ENCODE measurements around the gene SDCCAG8. TPM values are rescaled to one million over a fixed set of nuclear protein-coding genes. Genes with fewer than 3 reads are reported as not detected.

SDCCAG8 gene
- total and polyA plus RNA-seq, 5 experiments from 2014 or later, result 26.1 to 43.5 (median 32.1) TPM

DNA sequence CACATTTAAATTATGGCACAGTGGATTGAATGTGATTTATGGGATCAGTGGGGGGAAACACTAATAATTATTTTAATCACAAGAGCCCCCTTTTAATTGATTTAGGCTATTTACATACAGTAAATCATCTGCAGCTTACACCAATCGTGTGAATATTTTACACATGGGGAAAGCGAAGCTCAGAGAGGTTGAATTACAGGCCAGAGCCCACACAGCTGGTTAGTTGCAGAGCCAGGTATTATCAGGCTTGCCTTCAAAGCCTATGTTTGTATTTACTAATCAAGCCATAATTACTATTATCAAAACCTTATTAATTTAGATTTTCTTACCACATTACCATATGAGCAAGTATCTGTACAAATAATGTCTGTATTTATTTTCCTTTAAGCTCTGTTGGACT, 749 bp downstream of the SDCCAG8 start:
- H3K9me3 Mint-ChIP-seq, result no peaks in the 10 kb centered on the region

DNA sequence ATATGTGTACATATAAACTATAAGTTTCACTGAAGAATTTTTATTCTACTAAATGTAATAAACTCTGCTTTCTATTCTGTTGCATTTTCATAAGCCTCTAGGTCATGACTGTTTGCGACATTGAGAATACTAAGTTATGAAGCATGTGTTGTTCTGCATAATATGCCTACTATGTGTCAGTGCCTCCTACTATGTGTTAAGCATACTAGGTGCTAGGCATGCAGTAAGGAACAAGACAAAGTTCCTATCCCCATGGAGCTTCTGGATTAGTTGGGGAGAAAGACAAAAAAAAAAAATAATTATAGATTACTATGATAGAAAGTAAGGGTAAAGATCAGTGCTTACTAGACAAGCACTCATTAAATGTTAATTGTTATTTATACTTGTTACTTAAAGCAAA, 1.3 kb downstream of the SDCCAG8 start:
- peaks cover 0 to 11% (median 3%) of the 10 kb centered on the region in 3 donors for H3K36me3 Mint-ChIP-seq
- H3K4me1 Mint-ChIP-seq, result peaks cover 18 to 51% (median 40%) of the 10 kb centered on the region in 4 donors
- ATAC-seq (no peak), DNase-seq (no peak)
- H3K4me3 Mint-ChIP-seq, result peak overlapping the region in 3 of 10 donors; percentile 40 to 100 (median 98)
- no peaks in the 10 kb centered on the region for H3K27me3 Mint-ChIP-seq
- POLR2A ChIA-PET, result no interaction called here
- no peaks in the 10 kb centered on the region for H3K9me3 Mint-ChIP-seq
- peak overlapping the region in 3 of 10 donors; percentile 31 to 98 (median 43) for H3K27ac Mint-ChIP-seq

More for the DNA sequence above, 749 bp downstream of the SDCCAG8 start:
- peaks cover 18 to 56% (median 45%) of the 10 kb centered on the region in 4 donors for H3K4me1 Mint-ChIP-seq
- POLR2A ChIA-PET, result interaction anchor here (1.7 kb wide), 2 partner anchors 791 to 1616 kb away, joined by 5 to 12 read pairs; partner anchors contain the start of genes CHML and OPN3
- peak overlapping the region; percentile 98 to 100 (median 100) for H3K27ac Mint-ChIP-seq
- peak overlapping the region; percentile 98 to 100 (median 99) for H3K4me3 Mint-ChIP-seq
- no peak for DNase-seq
- no peaks in the 10 kb centered on the region for H3K27me3 Mint-ChIP-seq
- ATAC-seq, result no peak
- peaks cover 0 to 11% (median 3%) of the 10 kb centered on the region in 3 donors for H3K36me3 Mint-ChIP-seq

DNA sequence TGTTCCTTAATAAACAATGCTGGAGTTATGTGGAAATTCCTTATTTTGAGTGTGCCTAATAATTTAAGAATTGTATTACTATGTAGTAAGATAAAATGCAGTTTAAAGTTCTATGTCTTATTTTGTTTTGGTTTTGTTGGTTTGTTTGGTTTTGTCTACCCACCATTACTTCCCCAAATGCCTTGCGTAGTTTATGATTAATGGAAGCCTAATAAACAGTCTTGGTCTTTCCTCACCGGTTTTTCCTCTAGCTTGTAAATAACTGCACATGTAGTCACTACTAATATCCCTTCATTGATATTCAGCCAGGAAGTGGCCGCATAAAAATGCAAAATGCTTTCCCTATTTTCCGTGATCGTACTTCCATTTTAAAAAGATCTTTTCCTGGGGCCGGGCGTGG, 2.9 kb downstream of the SDCCAG8 start:
- peaks cover 15 to 48% (median 37%) of the 10 kb centered on the region in 4 donors for H3K4me1 Mint-ChIP-seq
- H3K27ac Mint-ChIP-seq, result no peak overlapping the region
- POLR2A ChIA-PET, result no interaction called here
- no peaks in the 10 kb centered on the region for H3K9me3 Mint-ChIP-seq
- DNase-seq (no peak), ATAC-seq (no peak)
- H3K27me3 Mint-ChIP-seq, result no peaks in the 10 kb centered on the region
- H3K36me3 Mint-ChIP-seq, result peaks cover 0 to 15% (median 3%) of the 10 kb centered on the region in 3 donors
- H3K4me3 Mint-ChIP-seq, result no peak overlapping the region

DNA sequence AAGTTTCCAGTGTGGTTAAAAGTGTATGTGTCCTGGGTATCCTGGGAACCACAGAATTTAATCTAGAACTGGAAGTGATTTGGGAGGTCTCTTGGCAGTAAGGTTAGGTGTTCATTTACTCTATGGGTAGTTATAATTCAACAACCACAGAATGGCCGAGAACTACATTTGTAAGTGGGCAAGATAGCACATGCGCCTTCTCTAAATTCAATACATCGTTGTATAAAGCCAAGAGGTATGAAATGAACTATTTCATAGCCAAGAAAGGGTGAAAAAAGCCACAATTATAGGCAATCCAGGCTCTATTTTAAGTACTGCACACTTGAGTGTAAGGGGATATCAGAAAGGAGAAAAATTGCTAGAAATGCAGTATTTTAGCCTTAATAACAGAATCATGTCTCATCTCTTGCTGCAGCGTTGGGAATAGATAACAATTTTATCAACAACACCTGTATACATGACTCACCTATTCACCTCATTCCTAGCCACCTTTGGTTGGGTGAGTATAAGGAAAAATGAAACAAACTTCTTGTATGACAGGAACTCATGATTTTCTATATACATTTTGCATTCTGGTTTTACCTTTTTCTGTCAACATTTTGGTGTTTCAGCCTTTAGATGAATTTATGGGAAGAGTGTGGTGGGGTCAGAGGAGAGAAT, 4.5 kb downstream of the SDCCAG8 start:
- peaks cover 0 to 15% (median 3%) of the 10 kb centered on the region in 3 donors for H3K36me3 Mint-ChIP-seq
- H3K4me3 Mint-ChIP-seq, result no peak overlapping the region
- no peaks in the 10 kb centered on the region for H3K27me3 Mint-ChIP-seq
- H3K9me3 Mint-ChIP-seq, result no peaks in the 10 kb centered on the region
- peaks cover 15 to 56% (median 41%) of the 10 kb centered on the region in 4 donors for H3K4me1 Mint-ChIP-seq
- POLR2A ChIA-PET, result no interaction called here
- ATAC-seq (no peak), DNase-seq (no peak)
- H3K27ac Mint-ChIP-seq, result no peak overlapping the region

DNA sequence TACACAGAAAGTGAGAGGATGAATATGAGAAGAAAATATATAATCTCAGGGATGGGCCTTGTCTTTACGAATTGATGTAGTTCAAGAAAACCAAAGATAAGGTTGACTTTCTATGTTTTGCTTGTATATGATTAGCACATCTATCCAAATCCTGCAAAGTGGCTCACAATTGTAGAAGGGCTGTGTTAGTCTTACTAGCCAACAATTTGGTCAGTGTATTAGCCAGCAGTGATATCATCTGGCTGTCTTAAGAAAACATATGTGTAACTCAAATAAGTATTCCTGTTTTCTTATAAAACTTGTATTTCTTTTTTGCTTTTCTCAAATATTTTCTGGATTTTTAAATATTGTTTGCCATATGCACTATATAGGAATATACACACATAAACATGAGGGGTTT, 5.5 kb downstream of the SDCCAG8 start:
- POLR2A ChIA-PET, result no interaction called here
- no peak overlapping the region for H3K27ac Mint-ChIP-seq
- DNase-seq (no peak), ATAC-seq (no peak)
- H3K27me3 Mint-ChIP-seq, result no peaks in the 10 kb centered on the region
- no peaks in the 10 kb centered on the region for H3K9me3 Mint-ChIP-seq
- H3K4me3 Mint-ChIP-seq, result no peak overlapping the region
- peaks cover 0 to 15% (median 3%) of the 10 kb centered on the region in 3 donors for H3K36me3 Mint-ChIP-seq
- peaks cover 15 to 52% (median 40%) of the 10 kb centered on the region in 4 donors for H3K4me1 Mint-ChIP-seq

DNA sequence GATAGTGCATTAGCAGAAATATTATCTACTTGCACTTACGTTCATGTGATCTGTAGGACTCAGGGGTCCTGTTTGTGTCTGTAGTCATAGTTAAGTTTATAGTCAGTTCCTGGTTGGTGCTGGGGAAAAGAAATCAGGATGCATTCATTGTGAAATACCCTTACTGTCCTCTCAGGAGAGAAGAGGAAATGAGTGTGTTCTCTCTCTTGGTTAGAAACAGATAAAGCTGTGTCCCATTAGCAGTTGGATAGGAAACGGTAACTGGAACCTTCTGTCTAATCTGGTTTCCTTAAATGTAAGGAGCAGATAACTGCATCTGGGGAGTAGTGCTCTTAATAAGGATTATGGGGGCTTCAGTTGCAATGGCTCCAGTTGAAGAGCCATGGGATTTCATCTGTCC, 8.9 kb downstream of the SDCCAG8 start:
- peaks cover 0 to 19% (median 3%) of the 10 kb centered on the region in 3 donors for H3K36me3 Mint-ChIP-seq
- no peaks in the 10 kb centered on the region for H3K9me3 Mint-ChIP-seq
- no peak for ATAC-seq
- DNase-seq, result no peak
- no peaks in the 10 kb centered on the region for H3K27me3 Mint-ChIP-seq
- no peak overlapping the region for H3K27ac Mint-ChIP-seq
- POLR2A ChIA-PET, result no interaction called here
- H3K4me1 Mint-ChIP-seq, result peaks cover 20 to 56% (median 44%) of the 10 kb centered on the region in 4 donors
- H3K4me3 Mint-ChIP-seq, result no peak overlapping the region

DNA sequence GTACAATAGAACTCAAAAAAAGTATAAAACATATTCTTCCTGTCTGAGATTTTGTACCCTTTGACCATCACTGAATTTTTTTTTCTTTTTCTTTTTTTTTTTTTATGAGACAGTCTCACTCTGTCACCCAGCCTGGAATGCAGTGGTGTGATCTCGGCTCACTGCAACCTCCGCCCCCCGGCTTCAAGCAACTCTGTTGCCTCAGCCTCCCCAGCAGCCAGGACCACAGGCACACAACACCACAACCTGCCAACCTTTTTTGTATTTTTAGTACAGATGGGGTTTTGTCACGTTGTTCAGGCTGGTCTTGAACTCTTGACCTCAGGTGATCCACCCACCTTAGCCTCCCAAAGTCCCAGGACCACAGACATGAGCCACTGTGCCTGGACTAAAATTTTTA, 10.4 kb downstream of the SDCCAG8 start:
- no peak for DNase-seq
- Mint-ChIP-seq H3K27me3 (no peaks in the 10 kb centered on the region), H3K27ac (no peak overlapping the region), H3K36me3 (peaks cover 4 to 26% (median 5%) of the 10 kb centered on the region in 3 donors), H3K4me3 (no peak overlapping the region), H3K9me3 (no peaks in the 10 kb centered on the region), H3K4me1 (peaks cover 14 to 52% (median 35%) of the 10 kb centered on the region in 4 donors)
- no peak for ATAC-seq
- POLR2A ChIA-PET, result interaction anchor here (0.7 to 2.0 kb wide), 2 partner anchors 11 to 582 kb away, joined by 3 to 6 read pairs; partner anchors contain the start of genes CEP170 and SDCCAG8

DNA sequence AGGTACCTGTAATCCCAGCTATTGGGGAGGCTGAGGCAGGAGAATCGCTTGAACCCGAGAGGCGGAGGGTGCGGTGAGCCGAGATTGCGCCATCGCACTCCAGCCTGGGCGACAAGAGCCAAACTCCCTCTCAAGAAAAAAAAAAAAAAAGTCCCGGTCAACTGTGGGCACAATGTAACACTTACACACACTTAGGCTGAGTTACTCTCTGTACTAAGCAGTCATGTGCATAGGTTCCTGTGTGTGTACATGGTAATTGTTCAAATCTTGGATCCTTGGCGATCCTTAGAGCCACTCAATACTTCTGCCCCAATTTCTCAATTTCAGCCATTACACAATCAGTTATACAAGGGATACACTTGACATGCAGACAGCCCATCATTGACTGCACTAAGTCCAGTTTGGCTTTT, 11.6 kb downstream of the SDCCAG8 start:
- no peak overlapping the region for H3K4me3 Mint-ChIP-seq
- POLR2A ChIA-PET, result interaction anchor here (2.0 kb wide), 1 partner anchor 12 kb away, joined by 6 read pairs; the partner anchor contains the start of genes CEP170 and SDCCAG8

DNA sequence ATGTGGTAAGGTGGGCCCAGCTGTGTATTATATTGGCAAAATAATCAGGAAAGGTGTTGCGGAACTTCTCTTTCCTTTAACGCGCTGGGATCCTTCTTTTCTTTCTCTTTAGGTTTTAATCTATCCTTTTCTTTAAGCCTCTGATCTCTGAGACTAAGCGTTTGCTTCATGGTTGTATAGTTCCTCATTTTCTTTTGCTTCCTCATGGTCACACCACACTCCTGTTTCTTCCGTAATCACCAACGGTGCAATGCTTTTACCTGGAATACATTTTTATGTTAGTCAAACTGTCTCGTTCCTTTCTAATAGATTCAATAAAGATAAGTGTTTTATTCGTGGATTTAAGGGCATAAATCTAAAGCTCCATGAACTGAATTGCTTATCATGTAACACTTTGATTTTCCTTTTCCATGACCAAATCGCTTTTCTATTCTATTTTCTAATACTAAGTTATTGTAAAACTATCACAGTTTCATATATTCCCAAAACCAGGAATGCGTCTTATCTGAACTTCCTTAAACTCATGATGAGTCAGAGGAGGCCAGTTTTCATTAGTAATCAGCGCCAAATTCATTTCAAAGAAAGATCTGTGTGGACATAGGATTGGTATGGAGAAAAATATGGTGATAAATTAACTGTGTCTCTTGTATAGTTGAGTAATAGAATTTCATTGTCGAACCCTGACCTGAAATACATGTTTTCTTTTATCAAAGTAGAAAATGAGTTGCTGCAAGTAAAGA, 12.2 kb downstream of the SDCCAG8 start:
- no peaks in the 10 kb centered on the region for H3K27me3 Mint-ChIP-seq
- peaks cover 4 to 33% (median 8%) of the 10 kb centered on the region in 3 donors for H3K36me3 Mint-ChIP-seq
- peaks cover 13 to 47% (median 29%) of the 10 kb centered on the region in 4 donors for H3K4me1 Mint-ChIP-seq
- ATAC-seq, result no peak
- DNase-seq, result no peak
- peak overlapping the region in 1 of 10 donors; percentile 46 for H3K4me3 Mint-ChIP-seq
- peak overlapping the region in 2 of 10 donors; percentile 18 to 75 for H3K27ac Mint-ChIP-seq
- no peaks in the 10 kb centered on the region for H3K9me3 Mint-ChIP-seq
- POLR2A ChIA-PET, result interaction anchor here (2.0 kb wide), 1 partner anchor 13 kb away, joined by 6 read pairs; the partner anchor contains the start of genes CEP170 and SDCCAG8

More for the DNA sequence above, 11.6 kb downstream of the SDCCAG8 start:
- Mint-ChIP-seq H3K27me3 (no peaks in the 10 kb centered on the region), H3K4me1 (peaks cover 13 to 51% (median 32%) of the 10 kb centered on the region in 4 donors), H3K9me3 (no peaks in the 10 kb centered on the region), H3K27ac (peak overlapping the region in 1 of 10 donors; percentile 18), H3K36me3 (peaks cover 4 to 32% (median 7%) of the 10 kb centered on the region in 3 donors)
- DNase-seq, result no peak
- ATAC-seq, result no peak

DNA sequence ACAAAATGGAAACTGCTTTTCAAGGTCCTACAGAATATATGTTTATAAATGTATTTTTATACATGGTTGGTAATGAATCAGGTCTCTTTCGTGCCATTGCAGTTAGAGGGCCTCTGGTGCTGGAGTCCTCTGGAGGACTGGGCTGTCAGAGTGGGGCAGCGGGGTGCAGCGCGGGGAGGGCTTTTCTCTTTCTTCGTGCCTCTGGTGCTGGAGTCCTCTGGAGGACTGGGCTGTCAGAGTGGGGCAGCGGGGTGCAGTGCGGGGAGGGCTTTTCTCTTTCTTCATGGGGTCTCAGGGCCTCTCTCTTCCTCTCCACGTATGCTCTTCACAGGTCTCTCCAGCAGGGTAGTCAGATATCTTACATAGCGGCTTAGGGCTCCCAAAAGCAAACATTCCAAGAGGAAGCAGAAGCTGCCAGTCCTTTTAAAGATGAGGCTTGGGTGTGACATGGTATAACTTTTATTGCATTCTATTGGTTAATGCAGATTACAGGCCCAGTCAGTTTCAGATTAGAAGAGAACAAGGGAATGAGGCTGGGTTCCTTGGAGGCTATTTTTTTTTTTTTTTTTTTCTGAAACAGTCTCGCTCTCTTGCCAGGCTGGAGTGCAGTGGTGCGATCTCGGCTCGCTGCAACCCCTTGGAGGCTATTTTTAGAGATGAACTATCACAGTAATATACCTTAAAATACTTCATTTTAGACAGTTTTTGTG, 13.1 kb downstream of the SDCCAG8 start:
- Mint-ChIP-seq H3K36me3 (peaks cover 4 to 40% (median 14%) of the 10 kb centered on the region in 3 donors), H3K9me3 (no peaks in the 10 kb centered on the region), H3K27me3 (no peaks in the 10 kb centered on the region), H3K4me1 (peaks cover 12 to 41% (median 24%) of the 10 kb centered on the region in 4 donors), H3K4me3 (no peak overlapping the region), H3K27ac (peak overlapping the region in 1 of 10 donors; percentile 14)
- POLR2A ChIA-PET, result no interaction called here
- ATAC-seq, result no peak
- DNase-seq, result no peak

DNA sequence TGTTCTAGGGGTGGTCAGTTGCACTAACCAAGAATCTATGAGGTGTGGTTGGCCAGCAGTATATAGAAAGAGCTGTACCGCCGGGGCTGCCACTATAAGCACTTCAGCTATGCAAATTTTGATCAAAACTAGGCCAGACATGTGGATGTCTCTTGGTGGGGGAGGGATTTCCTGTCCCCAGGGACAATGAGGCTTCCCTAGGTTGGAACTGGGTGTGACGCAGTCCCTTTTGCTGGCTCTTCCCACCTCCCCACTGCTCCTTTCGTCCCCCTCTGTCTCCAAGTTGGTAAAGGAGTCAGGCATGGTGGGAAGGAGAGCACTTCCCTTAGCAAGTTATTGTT, 13.6 kb downstream of the SDCCAG8 start:
- no peak for DNase-seq
- Mint-ChIP-seq H3K27ac (no peak overlapping the region), H3K4me1 (peaks cover 8 to 37% (median 21%) of the 10 kb centered on the region in 4 donors), H3K36me3 (peaks cover 4 to 43% (median 18%) of the 10 kb centered on the region in 3 donors), H3K4me3 (no peak overlapping the region), H3K27me3 (no peaks in the 10 kb centered on the region), H3K9me3 (no peaks in the 10 kb centered on the region)
- POLR2A ChIA-PET, result no interaction called here
- ATAC-seq, result no peak

DNA sequence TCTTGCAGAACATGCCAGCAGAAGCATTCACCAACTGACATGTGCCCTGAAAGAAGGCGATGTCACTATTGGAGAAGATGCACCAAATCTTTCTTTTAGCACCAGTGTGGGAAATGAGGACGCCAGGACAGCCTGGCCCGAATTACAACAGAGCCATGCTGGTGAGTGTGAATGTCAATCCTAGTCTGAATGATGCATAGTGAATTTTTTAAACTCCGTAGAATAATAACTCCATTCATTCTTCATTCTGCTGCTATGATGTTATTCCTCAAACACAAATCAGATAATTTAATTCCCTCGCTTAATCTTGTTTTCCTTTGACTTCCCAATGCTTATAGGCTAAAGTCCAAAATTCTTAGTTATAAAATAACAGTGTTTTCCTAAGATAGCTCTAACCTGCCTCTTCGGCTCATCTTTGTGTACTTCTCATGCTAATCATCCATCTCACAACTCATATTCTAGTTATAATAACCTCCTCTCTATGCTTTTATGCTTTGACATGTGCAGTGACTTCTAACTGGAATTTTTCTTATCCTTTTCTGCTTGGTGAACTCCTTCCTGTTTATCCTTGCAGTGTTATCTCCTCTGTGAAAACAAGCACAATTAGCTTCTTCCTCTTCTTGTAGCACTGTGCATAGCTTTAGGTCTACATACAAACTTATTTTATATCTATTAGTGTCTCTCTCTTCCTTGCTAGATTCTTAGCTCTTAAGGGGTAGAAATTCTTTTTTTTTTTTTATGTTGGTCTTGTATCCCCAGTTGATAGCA, 14.4 kb downstream of the SDCCAG8 start:
- Mint-ChIP-seq H3K36me3 (peaks cover 10 to 51% (median 24%) of the 10 kb centered on the region in 3 donors), H3K27me3 (no peaks in the 10 kb centered on the region), H3K27ac (peak overlapping the region in 1 of 10 donors; percentile 3), H3K4me3 (no peak overlapping the region), H3K9me3 (no peaks in the 10 kb centered on the region), H3K4me1 (peaks cover 5 to 30% (median 16%) of the 10 kb centered on the region in 4 donors)
- no peak for ATAC-seq
- no peak for DNase-seq
- POLR2A ChIA-PET, result no interaction called here
